Gastrocnemius medialis (tissue), 4 donors: ENCODE data around the gene ATAT1. TPM values are rescaled to one million over a fixed set of nuclear protein-coding genes. Genes with fewer than 3 reads are reported as not detected.

Experiments used
- ATAC-seq, 2 donors: fragments of 150-250 bp; one replicate each; pipeline ENCODE4 v1.9.1; 2016
- DNase-seq, 2 donors: peaks; one replicate each; pipeline ENCODE4 v3.0.0-alpha.2; 2019
- H3K27ac ChIP-seq, 4 donors: fragments of 200-600 bp; sonication (generic); 1 replicate in 1 of 4; 2 replicates in 3 of 4; pipeline ENCODE4 v1.5.1; 2016 to 2018; ENCODE audit warnings: mild to moderate bottlenecking in 2 of 4, moderate library complexity in 1 of 4
- H3K27me3 ChIP-seq, 3 donors: fragments of 200-600 bp; sonication (generic) in 2 of 3; 1 replicate in 1 of 3; 2 replicates in 2 of 3; pipeline versions ENCODE4 v1.5.1 to v1.6.0; 2016 to 2019; ENCODE audit warnings: mild to moderate bottlenecking in 1 of 3, moderate library complexity in 1 of 3
- H3K36me3 ChIP-seq, 2 donors: fragments of 200-600 bp; sonication (generic) in 1 of 2; one replicate each; pipeline ENCODE4 v1.5.1; 2017 to 2018
- H3K4me1 ChIP-seq, 2 donors: fragments of 200-600 bp; sonication (generic) in 1 of 2; one replicate each; pipeline ENCODE4 v1.5.1; 2016 to 2017; ENCODE audit warnings: mild to moderate bottlenecking in 2 of 2
- H3K4me3 ChIP-seq, 4 donors: fragments of 200-600 bp; sonication (generic) in 3 of 4; 1 replicate in 1 of 4; 2 replicates in 3 of 4; pipeline ENCODE4 v1.5.1; 2016 to 2019; ENCODE audit warnings: mild to moderate bottlenecking in 2 of 4
- H3K9me3 ChIP-seq, 3 donors: fragments of 200-600 bp; sonication (generic) in 2 of 3; 1 replicate in 1 of 3; 2 replicates in 2 of 3; pipeline ENCODE4 v1.5.1; 2016 to 2019
- POLR2A ChIP-seq, 2 donors: fragments of 450-650 bp; IDR thresholded peaks; one replicate each; pipeline ENCODE4 v1.6.1; 2017; ENCODE audit warnings: antibody characterized with exemption in 2 of 2, mild to moderate bottlenecking in 2 of 2, moderate library complexity in 2 of 2
- in situ Hi-C, 4 donors: fragments of 200-750 bp; cut with MboI; loops; one replicate each; pipeline versions ENCODE4 v1.15.0 to v1.8.0; 2017; ENCODE audit warnings: low sequenced_read_pairs in 4 of 4
- intact Hi-C: fragments of 100-400 bp; cut with DNase I; formaldehyde crosslinking; loops from one replicate; pipeline ENCODE4 v1.15.1; 2023; ENCODE audit warnings: low total_unique reads
- total RNA-seq, 4 donors: library from RNA; depleted of rRNA; stranded (reverse); fragments of >200 nt; gene quantifications; one replicate each; pipeline versions ENCODE4 v1.1.0 to v1.2.3, GENCODE V29; 2016
- TF ChIP-seq, protein P1 (sequence below), 5 experiments: fragments of 450-650 bp in 3 of 5; fragments of 200-600 bp in 2 of 5; sonication (generic) in 2 of 5; IDR thresholded peaks in 4 of 5; conservative IDR thresholded peaks in 1 of 5; 1 replicate in 4 of 5; 2 replicates in 1 of 5; pipeline ENCODE4 v1.5.1; 2016 to 2019; ENCODE audit warnings: antibody characterized with exemption in 5 of 5, mild to moderate bottlenecking in 3 of 5, moderate library complexity in 3 of 5

ATAT1 gene
- total RNA-seq, 4 donors from 2014 or later, result 0.73 to 7.8 (median 1.7) TPM

DNA sequence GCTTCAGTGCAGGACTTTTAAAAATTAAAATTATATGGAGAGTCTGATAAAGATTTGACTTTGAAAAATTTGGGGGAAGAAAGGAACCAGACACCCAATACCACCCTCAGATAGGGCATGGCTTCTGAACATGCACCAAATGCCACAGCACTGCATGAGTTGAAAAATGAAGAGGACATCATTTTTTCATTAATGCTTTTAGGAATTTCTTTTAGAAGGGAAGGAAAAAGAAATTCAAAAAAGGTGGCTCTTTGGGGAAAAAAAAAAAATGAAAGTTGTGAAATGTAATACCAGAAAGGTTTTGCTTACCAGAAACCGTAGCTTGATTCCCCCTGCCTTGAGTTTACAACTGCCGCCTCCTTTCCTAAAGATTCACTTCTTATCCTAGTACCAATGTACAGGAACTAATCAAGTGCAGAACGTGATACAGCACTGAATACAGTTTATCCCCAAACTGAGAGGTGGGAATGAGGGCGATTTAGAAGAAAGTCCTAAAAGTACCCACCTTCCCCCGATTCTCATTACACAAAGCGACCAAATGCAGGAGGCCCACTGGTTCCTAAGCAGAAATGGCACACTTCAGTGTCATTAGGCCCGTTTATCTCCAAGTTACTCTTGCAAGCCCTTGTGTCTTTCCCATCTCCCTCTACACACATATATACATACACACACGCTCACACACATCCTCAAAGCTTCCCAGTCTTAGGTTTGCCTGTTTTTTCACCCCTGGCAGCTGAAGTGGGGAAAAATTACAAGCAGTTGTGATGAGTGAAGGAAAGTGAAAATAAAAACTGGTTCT lies 12.4 kb upstream of the ATAT1 start:
- TF ChIP-seq POLR2A (IDR thresholded peaks at IDR 0.05), result no peak
- TF ChIP-seq, protein P1, sequence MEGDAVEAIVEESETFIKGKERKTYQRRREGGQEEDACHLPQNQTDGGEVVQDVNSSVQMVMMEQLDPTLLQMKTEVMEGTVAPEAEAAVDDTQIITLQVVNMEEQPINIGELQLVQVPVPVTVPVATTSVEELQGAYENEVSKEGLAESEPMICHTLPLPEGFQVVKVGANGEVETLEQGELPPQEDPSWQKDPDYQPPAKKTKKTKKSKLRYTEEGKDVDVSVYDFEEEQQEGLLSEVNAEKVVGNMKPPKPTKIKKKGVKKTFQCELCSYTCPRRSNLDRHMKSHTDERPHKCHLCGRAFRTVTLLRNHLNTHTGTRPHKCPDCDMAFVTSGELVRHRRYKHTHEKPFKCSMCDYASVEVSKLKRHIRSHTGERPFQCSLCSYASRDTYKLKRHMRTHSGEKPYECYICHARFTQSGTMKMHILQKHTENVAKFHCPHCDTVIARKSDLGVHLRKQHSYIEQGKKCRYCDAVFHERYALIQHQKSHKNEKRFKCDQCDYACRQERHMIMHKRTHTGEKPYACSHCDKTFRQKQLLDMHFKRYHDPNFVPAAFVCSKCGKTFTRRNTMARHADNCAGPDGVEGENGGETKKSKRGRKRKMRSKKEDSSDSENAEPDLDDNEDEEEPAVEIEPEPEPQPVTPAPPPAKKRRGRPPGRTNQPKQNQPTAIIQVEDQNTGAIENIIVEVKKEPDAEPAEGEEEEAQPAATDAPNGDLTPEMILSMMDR (IDR thresholded peaks at IDR 0.05 in 4 of 5, conservative IDR thresholded peaks at IDR 0.05 in 1 of 5), result no peak
- intact Hi-C loops, result loop anchor here (5.0 to 10.0 kb wide), 4 partner anchors 72 to 1211 kb away; partner anchors contain the start of genes HLA-E, HSPA1B and PRRC2A
- in situ Hi-C loops, result loop anchor here in 1 of 4 donors (25.0 kb wide), 1 partner anchor 1573 kb away; the partner anchor contains the start of genes AGER, AGPAT1, GPSM3 and PBX2
- Histone ChIP-seq H3K4me1 (peaks cover 50 to 57% of the 10 kb centered on the region in 2 donors), H3K9me3 (no peaks in the 10 kb centered on the region), H3K27me3 (no peaks in the 10 kb centered on the region), H3K4me3 (peak overlapping the region; percentile 48 to 89 (median 78)), H3K27ac (peak overlapping the region; percentile 95 to 99 (median 98)), H3K36me3 (peaks cover 3 to 20% of the 10 kb centered on the region in 2 donors)
- DNase-seq (no peak), ATAC-seq (no peak)

GRCh38 chr6:30614843-30615218 lies 11.8 kb upstream of the ATAT1 start:
- Histone ChIP-seq H3K36me3 (peaks cover 3 to 19% of the 10 kb centered on the region in 2 donors), H3K4me1 (peaks cover 46 to 54% of the 10 kb centered on the region in 2 donors), H3K4me3 (peak overlapping the region; percentile 71 to 89 (median 82)), H3K27ac (peak overlapping the region; percentile 95 to 99 (median 98)), H3K27me3 (no peaks in the 10 kb centered on the region), H3K9me3 (no peaks in the 10 kb centered on the region)
- peak; percentile 73 to 76 for ATAC-seq
- intact Hi-C loops (loop anchor here (5.0 to 10.0 kb wide), 6 partner anchors 57 to 1210 kb away; partner anchors contain the start of genes DDX39B, DHX16, HLA-E and HSPA1B), in situ Hi-C loops (loop anchor here in 1 of 4 donors (25.0 kb wide), 1 partner anchor 1572 kb away; the partner anchor contains the start of genes AGER, AGPAT1, GPSM3 and PBX2)
- TF ChIP-seq, protein P1 (IDR thresholded peaks at IDR 0.05 in 4 of 5, conservative IDR thresholded peaks at IDR 0.05 in 1 of 5), result no peak
- TF ChIP-seq POLR2A (IDR thresholded peaks at IDR 0.05), result peak; percentile 73 to 95
- DNase-seq, result peak; percentile 91 to 93

DNA sequence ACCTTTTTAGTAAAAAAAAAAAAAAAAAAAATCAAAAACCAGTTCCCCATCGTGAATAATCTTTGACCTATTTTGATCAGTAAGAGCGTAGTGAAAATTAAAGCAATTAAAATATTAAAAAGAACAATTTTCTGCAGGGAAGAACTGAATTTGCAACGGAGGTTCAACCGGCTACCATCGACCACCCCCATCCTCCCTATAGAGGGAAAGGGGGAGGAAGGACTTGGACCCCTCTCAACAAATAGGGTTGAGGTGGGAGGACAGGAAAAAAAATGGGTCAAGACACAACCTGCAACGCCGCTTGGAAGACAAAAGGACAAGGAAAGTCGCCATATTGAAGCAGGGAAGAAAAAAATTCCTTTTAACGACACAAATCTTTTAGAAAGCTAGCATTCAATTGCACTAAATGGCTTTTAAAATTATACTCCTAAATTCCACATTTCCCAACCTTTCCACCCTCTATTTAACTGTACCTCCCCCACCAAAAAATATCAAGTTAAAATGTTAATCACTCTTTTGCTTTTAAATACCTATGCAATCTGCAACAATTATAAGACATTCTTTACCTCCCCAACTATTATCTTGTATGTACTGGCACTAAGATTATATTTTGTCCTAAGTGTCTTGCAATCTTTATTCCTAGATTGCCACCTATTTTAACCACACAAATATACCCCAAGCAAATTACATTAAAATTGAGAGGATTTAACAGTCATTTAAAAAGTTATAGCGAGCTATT lies 11.3 kb upstream of the ATAT1 start:
- Histone ChIP-seq H3K36me3 (peaks cover 3 to 25% of the 10 kb centered on the region in 2 donors), H3K4me3 (peak overlapping the region; percentile 71 to 89 (median 82)), H3K27me3 (no peaks in the 10 kb centered on the region), H3K9me3 (no peaks in the 10 kb centered on the region), H3K4me1 (peaks cover 44 to 48% of the 10 kb centered on the region in 2 donors), H3K27ac (peak overlapping the region; percentile 95 to 99 (median 98))
- DNase-seq (no peak), ATAC-seq (peak in 1 of 2 donors; percentile 10)
- in situ Hi-C loops (loop anchor here in 1 of 4 donors (25.0 kb wide), 1 partner anchor 1572 kb away; the partner anchor contains the start of genes AGER, AGPAT1, GPSM3 and PBX2), intact Hi-C loops (loop anchor here (5.0 to 10.0 kb wide), 4 partner anchors 57 to 1209 kb away; partner anchors contain the start of genes DDX39B, DHX16, HSPA1B and PRRC2A)
- TF ChIP-seq, protein P1 (IDR thresholded peaks at IDR 0.05 in 4 of 5, conservative IDR thresholded peaks at IDR 0.05 in 1 of 5), result no peak
- TF ChIP-seq POLR2A (IDR thresholded peaks at IDR 0.05), result no peak
